ENCODE data around the gene PADI1. TPM values are rescaled to one million over a fixed set of nuclear protein-coding genes. Genes with fewer than 3 reads are reported as not detected.

PADI1 gene
- total RNA-seq, 2 donors from 2014 or later: 1.2 TPM; not detected in 1

DNA sequence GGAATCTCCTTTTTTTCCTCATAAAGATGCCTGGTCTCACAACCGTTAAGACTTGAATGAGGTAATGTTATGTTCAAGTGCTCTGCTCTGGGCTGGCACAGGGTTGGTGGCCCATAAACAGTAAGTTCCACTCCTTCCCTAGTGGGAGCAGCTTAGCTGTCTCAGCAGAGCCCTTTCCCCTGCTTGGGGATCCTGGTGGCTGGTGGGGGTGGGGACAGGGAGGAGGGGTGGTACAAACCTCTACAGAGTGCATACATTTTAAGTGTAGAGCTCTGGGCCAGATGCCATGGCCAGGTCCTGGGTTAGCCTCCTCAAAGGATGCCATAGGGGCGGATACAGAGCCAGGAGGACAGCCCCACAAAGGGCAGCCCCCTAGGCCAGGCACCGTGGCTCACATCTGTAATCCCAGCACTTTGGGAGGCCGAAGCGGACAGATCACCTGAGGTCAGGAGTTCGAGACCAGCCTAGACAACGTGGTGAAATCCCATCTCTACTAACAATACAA, 20.7 kb upstream of the PADI1 start:
- no peak for DNase-seq (ENCODE audit: low spot score)
- no peak for ATAC-seq (ENCODE audit: insufficient number of reproducible peaks, low FRiP score, low read depth)
- no peak for TF ChIP-seq CTCF (IDR thresholded peaks at IDR 0.05)
- Histone ChIP-seq H3K27me3 (replicated peaks; ENCODE audit: insufficient read depth) (no peaks in the 10 kb centered on the region), H3K36me3 (no peaks in the 10 kb centered on the region), H3K4me3 (no peak overlapping the region), H3K4me1 (ENCODE audit: control insufficient read depth in 1 of 2, low read depth in 2 of 2) (no peaks in the 10 kb centered on the region), H3K27ac (no peak overlapping the region), H3K9me3 (no peaks in the 10 kb centered on the region)

DNA sequence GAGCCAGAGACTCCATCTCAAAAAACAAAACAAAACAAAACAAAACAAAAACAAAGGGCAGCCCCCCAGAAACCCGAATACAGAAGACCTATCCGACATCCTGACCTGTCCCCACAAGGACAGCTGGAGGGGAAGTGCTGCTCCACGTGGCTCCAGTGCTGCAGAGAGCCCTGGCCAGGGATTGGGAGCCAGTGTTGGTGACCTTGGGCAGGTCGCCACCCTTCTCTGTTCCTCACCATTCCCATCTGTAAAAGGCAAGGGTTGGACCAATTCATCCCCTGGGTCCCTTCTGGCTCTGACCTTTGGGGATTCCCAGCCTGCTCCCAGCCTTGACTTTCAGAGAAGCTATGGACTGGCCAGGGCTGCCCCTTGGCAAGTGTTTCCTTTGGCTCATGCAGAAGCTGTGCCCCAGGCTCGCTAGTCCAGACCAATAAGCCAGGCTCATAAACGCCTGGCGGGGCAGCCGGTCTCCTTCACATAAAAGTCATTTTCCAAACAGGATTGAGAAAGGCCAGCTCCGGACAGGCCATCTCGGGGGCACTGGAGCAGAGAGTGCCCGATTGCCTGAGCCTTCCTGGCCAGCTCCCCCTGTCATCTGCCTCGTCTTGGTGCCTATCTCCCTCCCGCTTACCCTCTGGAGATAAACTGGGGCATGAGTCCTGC, 20.0 kb upstream of the PADI1 start:
- H3K9me3 ChIP-seq: no peaks in the 10 kb centered on the region
- no peaks in the 10 kb centered on the region for H3K4me1 ChIP-seq (ENCODE audit: control insufficient read depth in 1 of 2, low read depth in 2 of 2)
- ATAC-seq (ENCODE audit: insufficient number of reproducible peaks, low FRiP score, low read depth): no peak
- no peak for DNase-seq (ENCODE audit: low spot score)
- no peak overlapping the region for H3K4me3 ChIP-seq
- H3K27ac ChIP-seq: no peak overlapping the region
- no peaks in the 10 kb centered on the region for H3K27me3 ChIP-seq (replicated peaks; ENCODE audit: insufficient read depth)
- no peak for TF ChIP-seq CTCF (IDR thresholded peaks at IDR 0.05)
- H3K36me3 ChIP-seq: no peaks in the 10 kb centered on the region

DNA sequence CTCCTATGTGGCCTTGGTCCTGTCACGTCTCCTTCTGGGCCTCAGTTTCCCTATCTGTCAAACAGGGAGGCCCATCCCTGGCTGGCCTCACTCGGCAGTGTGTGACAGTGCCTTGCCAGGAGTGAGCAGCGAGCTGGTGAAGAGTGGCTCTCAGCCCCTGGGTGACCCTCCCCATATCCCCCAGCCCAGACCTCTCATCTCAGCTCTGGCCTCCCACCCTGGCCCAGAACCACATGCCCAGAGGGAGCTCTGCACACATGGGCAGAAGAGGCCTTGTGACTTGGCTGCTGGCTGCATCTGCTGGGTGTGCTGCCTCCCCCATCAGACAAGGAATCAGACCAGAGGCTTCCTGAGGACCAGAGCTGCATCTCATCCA, 19.5 kb upstream of the PADI1 start:
- no peak for ATAC-seq (ENCODE audit: insufficient number of reproducible peaks, low FRiP score, low read depth)
- H3K36me3 ChIP-seq: no peaks in the 10 kb centered on the region
- H3K27ac ChIP-seq: no peak overlapping the region
- H3K27me3 ChIP-seq (replicated peaks; ENCODE audit: insufficient read depth): no peaks in the 10 kb centered on the region
- H3K4me3 ChIP-seq: no peak overlapping the region
- H3K4me1 ChIP-seq (ENCODE audit: control insufficient read depth in 1 of 2, low read depth in 2 of 2): no peaks in the 10 kb centered on the region
- no peaks in the 10 kb centered on the region for H3K9me3 ChIP-seq
- DNase-seq (ENCODE audit: low spot score): no peak
- no peak for TF ChIP-seq CTCF (IDR thresholded peaks at IDR 0.05)

- DNase-seq (ENCODE audit: low spot score) (no peak), ATAC-seq (ENCODE audit: insufficient number of reproducible peaks, low FRiP score, low read depth) (no peak)
- no peaks in the 10 kb centered on the region for H3K27me3 ChIP-seq (replicated peaks; ENCODE audit: insufficient read depth)
Measured at GRCh38 chr1:17186216-17186909, 18.6 kb upstream of the PADI1 start.

More at GRCh38 chr1:17186216-17186909, 18.6 kb upstream of the PADI1 start:
- no peak for TF ChIP-seq CTCF (IDR thresholded peaks at IDR 0.05)
- no peak overlapping the region for H3K4me3 ChIP-seq
- H3K4me1 ChIP-seq (ENCODE audit: control insufficient read depth in 1 of 2, low read depth in 2 of 2): no peaks in the 10 kb centered on the region
- no peaks in the 10 kb centered on the region for H3K9me3 ChIP-seq
- H3K27ac ChIP-seq: no peak overlapping the region
- H3K36me3 ChIP-seq: no peaks in the 10 kb centered on the region
